ENCODE data around the gene TNS4.

The TNS4 gene

DNA sequence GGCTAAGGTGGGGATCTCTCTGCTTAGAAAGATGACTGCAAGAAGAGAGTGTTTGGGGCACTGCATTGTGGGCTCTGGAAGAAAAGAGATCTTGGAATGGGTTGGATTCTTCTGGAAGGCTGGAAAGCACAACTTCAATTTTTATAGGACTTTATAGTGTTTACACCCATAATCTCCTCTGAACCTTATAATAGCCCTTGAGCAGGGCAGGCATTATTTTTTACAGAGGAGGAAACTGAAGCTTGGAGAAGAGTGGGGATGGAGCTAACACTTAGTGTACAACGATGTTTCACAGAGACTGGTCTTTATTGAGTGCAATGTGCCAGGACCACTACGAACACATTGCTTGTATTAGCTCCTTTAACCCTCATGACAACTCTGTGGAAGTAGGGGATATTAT lies 10.4 kb downstream of the TNS4 start:
- no peak for DNase-seq

DNA sequence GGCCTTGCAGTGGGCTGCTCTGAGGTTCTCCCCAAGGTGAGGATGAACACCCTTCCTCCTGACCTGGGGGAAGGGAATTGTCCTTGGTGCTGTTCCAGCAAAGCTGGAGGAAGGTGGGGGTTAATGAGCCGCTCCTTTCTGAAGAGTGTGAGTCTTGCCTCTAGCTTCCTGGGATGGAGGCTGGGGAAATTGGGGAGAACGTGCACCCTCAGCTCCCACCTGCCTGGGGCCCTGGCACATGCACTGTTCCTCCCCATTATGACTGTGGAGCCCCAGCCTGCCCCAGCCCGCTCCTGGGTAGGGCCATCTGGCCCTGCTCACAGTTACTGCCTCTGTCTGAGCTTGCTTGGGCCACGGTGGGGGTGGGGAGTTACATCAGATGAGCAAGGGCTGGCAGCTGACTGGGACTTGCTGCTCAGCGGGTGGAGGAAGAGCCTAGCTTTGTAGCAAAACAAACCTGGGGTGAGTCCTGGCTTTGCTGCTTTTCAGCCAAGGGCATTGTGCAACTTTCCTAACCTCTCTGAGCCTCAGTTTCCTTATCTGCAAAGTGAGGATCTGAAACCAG lies 11.1 kb downstream of the TNS4 start:
- DNase-seq = peak in 1 of 6 experiments; percentile 15

DNA sequence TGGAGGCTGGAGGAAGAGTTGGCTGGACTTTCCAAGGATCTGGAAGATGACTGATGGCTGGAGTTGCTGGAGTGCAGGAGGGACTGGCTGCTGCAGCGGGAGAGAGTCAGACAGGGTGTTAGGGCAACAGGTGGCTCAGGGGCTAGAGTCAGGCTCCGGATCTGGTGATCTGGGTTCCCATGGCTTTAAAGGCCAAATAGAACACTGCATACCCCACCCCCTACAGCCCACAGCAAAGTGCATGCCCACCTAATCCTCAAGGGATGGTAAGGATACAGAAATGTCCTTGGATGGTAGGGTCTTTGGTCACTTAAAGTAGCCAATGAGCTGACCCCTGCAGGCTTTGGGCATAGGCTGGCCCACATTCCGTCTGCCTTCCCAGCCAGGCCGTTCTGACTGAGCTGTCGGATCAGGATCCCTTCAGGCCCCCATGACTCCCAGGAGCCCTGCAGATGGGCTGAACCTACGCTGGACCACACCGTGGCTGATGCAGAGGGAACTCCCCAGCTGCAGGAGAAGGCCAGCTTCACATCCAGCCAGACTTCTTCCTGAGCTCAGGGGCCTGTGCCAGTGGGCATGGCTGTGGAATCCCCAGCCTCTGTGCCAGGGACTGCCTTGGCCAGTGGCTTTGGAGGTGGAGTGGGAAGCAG lies 13.9 kb downstream of the TNS4 start:
- no peak for DNase-seq

DNA sequence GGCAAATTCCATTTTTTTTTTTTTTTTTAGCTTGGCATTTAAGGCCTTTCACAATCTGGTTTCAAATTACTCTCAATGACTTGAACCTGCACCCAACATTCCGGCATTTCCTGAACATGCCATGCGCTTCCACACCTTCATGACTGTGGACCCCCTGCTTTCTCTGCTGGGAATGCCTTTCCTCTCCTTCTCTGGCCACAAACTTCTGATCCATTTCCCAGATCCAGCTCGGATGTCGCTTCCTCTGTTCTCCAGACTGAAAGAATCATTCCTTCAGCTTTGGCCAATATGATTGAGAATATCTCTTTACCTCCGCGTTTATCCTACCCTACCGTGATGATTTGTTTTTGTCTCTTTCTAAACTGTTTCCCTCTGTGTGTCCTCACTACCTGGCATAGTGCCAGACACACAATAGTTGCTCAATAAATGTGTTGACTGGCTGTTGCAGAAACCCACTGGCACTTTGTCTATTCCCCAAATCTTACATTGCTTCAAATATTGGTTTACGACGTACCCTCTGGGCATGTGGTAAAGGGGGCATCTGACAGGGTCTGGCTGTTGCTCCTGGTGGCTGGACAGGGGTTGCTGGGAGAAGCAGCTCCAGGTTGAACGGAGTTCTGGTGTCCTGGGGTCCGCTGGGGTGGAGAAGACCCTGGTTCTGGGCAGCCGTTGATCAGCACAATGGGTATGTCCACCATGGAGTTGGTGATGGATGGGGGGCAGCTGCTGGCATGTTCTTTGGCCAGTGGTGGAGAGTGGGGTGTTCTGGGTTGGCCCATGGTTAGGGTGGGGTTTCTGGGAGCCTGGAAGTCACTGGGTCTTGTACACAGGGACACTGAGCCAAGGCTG lies 14.7 kb downstream of the TNS4 start:
- peak in 1 of 6 experiments; percentile 9 for DNase-seq

DNA sequence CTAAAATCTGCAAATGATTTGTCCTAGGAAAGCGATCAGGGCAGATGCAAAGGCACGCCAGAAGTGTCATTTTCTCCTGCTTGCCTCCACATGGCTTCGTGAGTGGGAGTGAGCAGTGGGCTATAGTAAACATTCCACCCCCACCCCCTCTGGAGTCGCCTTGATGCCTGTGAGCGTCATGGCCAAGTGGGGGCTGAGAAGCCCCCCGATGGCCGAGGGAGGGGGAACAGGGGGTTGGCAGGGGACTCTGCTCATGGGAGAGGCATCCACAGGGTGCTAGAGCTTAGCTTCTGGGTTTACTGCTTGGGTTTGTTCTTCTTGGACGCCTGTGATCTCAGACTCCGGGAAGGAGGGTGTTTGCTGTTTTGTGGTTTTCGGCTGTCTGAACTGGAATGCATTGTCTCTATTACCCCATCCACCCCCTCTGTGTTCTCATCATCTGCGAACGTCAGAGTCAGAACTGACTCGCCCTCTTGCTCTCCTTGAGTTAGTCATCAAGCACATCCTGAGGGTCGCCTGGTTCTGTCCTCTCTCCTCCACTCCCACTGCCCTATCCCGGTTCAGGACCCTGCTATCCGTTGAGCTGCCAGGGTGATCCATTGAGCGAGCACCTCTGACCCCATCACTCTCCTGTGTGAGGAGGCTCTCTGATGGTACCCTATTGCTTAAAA lies 15.4 kb downstream of the TNS4 start:
- peak in 3 of 6 experiments; percentile 12 to 39 (median 15) for DNase-seq

DNA sequence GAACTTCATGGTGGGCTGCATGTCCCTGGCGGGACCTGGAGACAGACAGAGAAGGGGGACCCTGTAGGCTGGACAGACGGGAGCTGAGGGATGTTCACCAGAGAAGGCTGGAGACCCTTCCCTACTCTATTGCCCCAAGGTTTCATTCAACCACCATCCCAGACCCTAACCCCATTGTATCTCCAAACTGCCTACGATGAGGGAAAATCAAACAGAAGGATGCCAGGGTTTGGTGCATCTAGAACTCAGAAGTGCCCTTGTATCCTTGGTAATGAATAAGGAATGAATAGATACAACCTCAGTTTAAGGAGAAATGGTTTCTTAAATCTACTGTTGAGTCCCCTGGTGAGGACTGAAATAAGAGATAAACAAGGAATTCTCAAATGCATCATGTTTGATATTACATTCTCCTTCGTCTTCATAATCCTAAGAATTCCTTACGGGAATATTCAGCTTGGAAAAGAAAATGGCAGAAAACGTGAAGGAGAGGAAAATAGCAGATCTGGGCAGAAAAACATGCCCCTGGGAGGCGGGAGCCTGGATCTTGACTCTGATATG lies 16.4 kb downstream of the TNS4 start:
- no peak for DNase-seq

DNA sequence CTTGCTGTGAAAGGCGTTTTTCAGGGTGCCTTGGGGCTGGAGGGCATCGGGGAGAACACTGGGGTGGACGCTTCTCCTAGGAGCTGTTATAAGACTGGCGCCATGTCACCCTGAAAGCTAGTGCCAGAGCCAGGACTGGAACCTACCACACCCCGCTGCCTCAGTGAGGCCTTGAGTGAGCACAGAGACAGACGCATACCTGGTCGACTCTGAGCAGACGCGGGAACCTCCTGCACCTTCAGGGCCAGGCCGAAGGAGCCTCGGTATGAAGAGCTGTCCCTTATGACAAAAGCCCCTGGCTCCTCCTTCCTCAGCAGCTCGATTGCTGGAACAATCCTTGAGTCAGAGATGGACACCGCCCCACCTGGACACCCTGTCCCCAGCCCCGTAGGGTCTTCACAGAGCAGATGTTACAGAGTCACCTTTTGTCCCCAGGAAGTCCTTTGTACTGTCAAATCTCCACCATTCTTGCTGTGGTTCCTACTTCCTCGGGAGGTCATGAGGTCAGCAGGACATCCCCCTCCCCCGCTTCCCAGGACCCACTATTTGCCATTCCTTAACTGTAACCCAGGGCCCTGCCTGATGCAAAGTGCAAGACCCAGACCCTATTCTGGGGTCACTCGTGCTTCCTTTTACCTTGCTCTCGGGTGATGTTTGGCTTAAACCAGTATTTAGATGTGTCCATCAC lies 17.0 kb downstream of the TNS4 start:
- no peak for DNase-seq

DNA sequence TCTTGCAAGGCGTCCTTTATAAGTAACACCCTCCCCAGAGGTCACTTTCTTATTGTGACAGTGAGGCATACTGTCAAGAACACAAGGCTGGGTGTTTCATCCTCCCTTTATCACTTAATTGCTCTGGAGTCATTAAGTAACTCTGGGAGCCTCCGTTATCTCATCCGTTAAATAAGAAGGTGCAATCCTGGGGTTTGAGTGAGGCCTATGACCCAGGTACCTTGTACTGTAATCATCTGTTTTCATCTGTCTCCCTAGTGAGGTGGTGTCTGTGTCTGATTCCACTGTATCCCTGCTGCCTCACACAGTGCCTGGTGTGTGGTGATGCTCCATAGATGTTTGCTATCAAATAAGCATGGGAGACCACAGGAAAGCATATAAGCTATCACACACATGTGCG lies 17.7 kb downstream of the TNS4 start:
- no peak for DNase-seq

DNA sequence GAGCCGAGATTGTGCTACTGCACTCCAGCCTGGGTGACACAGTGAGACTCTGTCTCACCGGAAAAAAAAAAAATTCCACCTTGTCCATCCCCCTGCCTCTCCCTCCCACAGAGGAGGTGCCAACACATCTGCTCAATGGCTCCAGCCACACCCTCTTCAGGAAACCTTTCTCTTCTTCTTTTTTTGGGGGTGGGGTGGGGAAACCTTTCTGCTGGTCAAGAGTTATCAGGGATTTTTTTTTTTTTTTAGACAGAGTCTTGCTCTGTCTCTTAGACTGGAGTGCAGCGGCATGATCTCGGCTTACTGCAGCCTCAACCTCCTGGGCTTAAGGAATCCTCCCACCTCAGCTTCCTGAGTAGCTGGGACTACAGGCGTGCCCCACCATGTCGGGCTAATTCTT lies 18.7 kb downstream of the TNS4 start:
- DNase-seq = no peak

DNA sequence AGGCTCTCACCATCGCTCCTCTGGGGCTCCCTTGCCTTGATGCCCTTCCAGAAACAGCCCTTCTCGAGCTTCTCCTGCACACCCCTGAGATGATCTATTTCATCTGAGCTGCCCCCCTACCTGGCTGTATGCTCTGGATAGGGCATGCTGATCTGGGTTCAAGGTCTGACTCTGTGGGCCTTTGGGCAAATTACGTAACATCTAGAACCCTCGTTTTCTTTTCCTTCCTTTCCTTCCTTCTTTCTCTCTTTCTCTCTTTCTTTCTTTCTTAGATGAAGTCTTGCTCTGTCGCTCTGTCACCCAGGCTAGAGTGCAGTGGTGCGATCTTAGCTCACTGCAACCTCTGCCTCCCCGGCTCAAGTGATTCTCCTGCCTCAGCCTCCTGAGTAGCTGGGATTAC lies 20.3 kb downstream of the TNS4 start:
- no peak for DNase-seq

DNA sequence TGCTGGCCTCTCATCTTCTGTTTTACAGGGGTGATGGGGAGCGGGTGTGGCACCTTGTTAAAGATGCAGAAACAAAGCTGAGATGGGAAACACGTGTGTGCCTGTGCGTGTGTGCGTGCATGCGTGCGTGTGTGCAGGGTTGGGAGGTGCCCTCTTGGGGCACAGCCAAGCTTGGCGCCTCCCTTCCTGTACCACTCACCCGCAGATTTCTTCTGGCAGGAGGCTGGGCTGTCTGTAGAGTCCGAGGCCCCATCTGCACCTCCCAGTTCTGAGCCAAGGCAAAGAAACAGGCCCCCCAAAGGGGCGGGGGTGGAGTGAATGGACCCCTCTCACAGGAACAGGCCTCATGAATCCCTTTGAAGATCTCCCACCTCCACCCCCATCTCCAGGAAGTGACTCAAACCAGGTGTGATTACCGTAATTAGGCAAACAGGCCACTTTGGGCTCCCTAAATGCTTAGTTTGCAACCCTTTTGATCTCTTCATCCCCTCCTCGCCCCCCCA lies 20.9 kb downstream of the TNS4 start:
- peak; percentile 66 to 95 (median 83) for DNase-seq

DNA sequence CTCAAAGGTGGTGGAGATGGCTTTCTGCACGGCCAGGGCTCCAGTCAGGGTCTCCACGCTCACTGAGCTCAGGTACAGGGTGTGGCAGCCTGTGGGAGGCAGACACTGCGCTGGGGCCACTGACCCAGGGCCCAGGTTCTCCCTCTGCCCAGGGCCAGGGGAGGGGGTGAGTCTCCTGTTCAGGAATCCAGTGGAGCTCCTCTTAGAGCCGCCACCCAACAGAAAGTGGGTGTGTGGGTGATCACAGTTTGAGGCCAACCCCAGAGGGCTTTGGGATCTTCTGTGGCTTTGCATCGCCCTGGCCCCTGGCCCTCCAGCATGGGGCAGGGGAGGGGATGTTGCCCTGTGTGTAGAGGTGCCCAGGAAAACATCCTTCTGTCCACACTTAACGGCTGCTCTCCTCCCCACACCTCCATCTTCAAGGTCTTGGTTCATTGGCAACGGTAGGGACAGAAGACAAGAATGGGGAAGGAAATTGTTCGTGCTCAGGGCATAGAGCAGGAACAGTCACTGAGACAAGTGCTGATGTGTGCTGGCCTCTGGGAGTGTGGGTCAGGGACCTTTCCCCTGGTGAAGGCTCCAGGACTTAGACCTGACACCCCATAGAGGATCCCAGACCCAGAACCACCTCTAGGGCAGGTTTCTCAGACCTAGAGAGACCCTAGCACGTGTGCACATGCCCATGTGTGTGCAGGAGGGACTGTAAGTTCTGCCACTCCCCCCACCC lies 21.5 kb downstream of the TNS4 start:
- no peak for DNase-seq

DNA sequence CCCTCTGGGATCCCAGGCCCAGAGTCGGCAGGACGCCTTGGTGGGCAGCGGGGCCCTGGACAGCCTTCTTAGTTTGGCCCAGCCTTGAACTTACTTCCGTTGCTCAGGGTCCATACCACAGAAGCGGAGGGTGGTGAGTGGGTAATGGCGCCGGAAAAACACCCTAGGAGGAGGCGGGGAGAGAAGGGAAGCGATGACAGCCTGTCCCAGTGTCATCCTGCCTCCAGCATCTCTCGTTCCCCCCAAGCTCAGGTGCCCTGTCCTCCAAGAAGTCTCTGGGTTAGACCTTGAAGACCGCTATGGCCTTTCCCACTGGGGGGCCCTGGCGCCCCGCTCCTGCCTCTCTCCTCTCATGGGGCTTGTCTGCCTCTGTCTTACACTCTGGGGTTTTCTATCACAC lies 22.9 kb downstream of the TNS4 start:
- no peak for DNase-seq

DNA sequence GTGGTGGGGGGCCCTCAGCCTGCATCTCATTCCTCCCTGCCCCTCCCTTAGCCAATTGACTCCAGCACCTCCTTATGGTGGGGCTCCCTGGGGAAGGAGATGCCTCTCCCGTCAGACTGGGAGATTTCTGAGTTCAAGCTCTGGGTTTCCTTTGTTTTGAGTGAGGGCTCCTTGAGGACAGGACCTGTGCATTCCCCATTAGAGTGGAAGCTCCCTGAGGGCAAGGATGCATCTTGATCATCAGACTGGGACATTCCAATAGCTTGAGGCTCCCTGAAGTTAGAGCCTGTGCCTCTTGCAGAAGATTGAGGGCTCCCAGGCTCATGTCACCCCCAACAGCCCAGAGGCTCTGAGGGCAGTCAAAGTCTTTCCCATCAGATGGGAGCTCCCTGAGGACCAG lies 23.6 kb downstream of the TNS4 start:
- no peak for DNase-seq

DNA sequence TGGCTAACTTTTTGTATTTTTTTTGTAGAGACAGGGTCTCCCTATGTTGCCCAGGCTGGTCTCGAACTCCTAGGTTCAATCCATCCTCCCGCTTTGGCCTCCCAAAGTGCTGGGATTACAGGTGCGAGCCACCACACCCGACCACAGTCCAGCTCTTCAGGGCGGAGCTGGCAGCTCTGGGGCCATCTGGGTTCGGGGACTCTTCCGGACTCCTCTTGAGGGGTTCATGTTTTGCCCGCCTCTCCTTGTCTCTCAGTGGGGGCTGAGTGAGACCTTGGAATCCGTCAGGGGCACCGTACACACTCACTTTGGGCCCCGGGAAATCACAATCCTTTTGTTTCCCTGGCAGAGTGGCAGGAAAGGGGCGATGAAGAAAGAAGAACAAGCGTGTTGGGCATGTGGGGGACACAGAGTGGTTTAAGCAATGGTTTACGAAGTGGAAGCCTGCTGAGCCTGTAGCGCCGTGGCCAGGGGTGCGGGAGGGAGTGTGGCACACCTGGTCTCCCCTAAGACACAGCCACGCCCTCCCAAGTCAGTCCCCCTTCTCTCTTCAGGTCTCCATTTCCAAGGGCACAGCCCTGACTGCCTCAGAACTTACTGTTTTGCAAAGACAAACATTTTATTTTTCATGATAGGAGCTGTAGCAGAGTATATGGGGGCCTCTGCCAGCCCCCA lies 26.1 kb downstream of the TNS4 start:
- no peak for DNase-seq

DNA sequence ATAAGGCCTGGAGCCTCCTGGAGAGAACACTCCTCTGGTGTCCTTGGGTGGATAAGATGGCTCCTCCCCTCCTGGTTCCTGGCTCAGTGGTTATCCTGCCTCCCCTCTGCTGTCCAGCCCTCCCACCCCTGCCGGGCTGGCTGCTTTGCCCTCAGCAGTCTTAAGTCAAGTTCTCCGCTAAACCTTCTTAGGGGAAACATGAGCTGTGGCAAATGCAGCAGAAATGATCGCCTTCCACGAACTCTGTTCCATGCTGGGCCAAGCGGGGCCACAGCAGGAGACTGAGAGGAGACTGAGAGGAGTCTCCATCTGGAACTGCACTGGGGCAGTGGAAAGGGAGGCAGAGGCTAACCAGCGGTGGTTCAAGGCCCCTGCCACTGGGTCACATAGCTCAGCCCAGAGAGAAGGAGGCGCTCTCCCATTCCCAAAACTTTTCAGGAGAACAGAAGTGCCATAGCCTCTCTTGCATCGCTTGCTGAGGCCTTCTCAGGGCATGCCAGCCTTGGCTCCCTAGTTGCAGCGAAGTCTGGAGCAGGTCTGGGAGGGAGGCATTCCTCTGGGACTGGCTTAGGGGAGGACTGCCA lies 26.9 kb downstream of the TNS4 start:
- DNase-seq = no peak

DNA sequence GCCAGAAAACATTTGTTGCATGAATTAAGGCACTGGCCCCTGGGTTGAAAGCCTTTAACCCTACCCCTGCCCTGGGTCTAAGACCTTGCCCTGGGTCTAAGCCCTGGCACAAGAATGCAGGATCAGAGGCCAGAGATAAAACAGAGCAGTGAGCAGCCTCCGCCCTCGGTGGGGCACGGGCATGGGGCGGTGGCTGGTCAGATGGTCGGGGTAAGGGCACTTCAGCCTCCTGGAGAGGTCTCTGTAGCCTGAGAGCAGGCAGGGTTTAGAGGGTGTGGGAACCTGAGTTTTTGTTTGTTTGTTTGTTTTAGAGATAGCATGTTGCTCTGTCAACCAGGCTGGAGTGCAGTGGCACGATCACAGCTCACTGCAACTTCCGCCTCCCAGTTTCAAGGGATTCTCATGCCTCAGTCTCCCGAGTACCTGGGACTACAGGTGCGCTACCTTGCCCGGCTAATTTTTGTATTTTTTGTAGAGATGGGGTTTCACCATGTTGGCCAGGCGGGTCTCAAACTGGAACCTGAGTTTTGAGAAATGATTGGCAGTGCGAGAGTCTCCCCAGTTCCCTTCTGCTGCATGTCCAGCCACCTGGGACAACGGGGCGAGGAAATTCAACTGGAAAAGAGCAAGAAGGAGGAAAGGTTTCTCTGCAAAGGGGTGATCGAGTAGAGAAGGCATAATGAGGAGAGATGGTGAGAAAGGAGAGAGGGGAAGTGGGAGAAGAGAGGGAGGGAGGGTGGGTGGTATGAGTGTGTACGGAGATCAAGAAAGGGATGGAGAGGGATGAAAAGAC lies 27.7 kb downstream of the TNS4 start:
- DNase-seq = no peak

DNA sequence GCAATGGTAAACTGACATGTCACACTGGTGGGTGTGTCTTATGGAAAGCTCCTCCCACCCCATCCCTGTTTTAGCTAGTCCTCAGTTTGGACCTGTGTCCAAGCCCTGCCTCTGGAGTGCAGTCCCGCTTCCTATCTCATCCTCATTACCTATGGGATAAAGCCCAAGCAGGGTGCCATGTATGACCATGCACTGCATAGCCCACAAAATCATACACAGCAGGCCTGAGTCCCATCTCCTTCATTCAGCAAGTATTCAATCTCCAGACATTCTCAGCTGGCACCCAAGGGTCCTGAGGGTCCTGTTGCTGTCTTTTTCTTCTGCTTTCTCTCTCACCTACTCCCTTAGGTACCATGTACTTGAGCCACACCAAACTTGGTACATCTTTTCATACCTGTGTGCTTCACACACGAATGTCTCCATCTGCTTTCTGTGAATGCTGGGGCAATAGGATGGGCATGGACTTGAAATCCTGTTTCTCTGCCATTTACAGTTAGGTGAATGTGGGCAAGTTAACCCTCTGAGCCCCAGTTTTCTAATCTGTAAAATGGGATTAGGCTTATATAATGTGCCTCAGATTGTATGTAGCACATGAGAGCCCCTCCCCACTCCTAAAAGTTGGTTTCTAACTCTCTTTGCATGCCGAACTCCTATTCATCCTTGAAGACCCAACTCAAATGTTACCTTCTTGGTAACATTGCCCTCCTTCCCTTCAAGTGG lies 28.5 kb downstream of the TNS4 start:
- DNase-seq = no peak

Measured in stimulated activated naive CD4-positive, alpha-beta T cell (primary cell).